Nephron progenitor cell (in vitro differentiated cells): ENCODE measurements around the gene SQOR.
A peak's percentile ranks its signal among the peaks of the same experiment; 100 is the strongest.
"Not testable (repeated sequence)": the region's sequence is repeated elsewhere in the genome, so short reads cannot be mapped to it uniquely, and the experiment has no call there.

Experiments
- DNase-seq: peaks from one replicate; pipeline ENCODE4 v3.0.0; 2021
- H3K27ac Mint-ChIP-seq: 2 replicates; pipeline ENCODE4 v1.8.0; 2021; ENCODE audit warnings: mild to moderate bottlenecking, moderate library complexity, mixed read lengths
- H3K27me3 Mint-ChIP-seq: 2 replicates; pipeline ENCODE4 v1.8.0; 2021; ENCODE audit warnings: mild to moderate bottlenecking, low read depth, mixed read lengths; ENCODE audit not compliant: poor library complexity
- H3K36me3 Mint-ChIP-seq: 2 replicates; pipeline ENCODE4 v1.8.0; 2021; ENCODE audit warnings: low read depth, mixed read lengths
- H3K4me1 Mint-ChIP-seq: 2 replicates; pipeline ENCODE4 v1.8.0; 2021; ENCODE audit warnings: mixed read lengths
- H3K4me3 Mint-ChIP-seq: 2 replicates; pipeline ENCODE4 v1.8.0; 2021; ENCODE audit warnings: mild to moderate bottlenecking, moderate library complexity, mixed read lengths
- H3K9me3 Mint-ChIP-seq: 2 replicates; pipeline ENCODE4 v1.8.0; 2021; ENCODE audit warnings: mild to moderate bottlenecking, moderate library complexity, mixed read lengths
- TF ChIP-seq, protein P1 (sequence below): fragments of 200-600 bp; sonication (generic); IDR thresholded peaks from 2 replicates; pipeline ENCODE4 v1.5.0; 2021; ENCODE audit warnings: antibody characterized with exemption

SQOR gene

DNA sequence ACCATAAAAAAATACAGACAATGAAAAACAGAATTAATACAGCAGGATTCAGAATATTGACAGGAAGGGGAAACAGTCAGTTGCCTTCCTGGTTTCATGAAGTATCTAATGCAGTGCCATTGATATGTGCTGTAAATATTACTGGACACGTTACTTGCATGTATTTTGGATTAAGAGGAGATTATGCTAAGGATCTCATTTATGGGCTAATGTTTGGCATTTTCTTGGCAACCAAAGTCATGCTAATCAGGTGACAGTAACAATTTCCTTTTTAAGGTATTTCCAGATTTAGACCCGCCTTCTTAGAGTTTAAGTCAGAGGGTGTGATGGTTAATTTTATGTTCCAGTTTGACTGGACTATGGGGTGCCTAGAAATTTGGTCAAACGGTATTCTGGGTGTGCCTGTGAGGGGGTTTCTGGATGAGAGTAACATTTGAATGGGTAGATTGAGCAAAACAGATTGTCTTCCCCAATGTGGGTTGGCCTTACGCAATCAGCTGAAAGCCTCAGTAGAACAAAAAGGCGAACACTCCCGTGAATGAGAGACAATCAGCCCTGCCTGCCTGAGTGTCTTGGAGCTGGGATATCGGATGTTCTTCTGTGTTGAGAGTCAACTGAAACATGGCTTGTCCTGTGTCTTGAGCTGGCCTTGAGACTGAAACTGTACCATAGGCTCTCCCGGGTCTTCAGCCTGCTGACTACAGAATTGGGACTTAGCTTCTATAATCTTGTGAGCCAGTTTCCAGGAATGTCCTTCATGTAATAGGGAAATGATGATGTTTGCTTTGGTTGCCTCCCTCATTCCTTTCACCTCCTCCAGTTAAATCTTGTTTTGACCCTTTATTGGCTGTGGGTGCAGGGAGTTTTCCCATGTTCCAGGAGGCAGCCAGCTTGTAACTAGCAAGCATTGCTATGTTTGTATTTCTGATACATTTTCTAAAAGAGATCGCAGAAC, 10.5 kb downstream of the SQOR start:
- no peak for DNase-seq
- no peaks in the 10 kb centered on the region for H3K36me3 Mint-ChIP-seq
- peak overlapping the region; percentile 24 for H3K27ac Mint-ChIP-seq
- peaks cover 3% of the 10 kb centered on the region for H3K27me3 Mint-ChIP-seq
- H3K4me1 Mint-ChIP-seq = peaks cover 16% of the 10 kb centered on the region
- no peak overlapping the region for H3K4me3 Mint-ChIP-seq
- TF ChIP-seq, protein P1, sequence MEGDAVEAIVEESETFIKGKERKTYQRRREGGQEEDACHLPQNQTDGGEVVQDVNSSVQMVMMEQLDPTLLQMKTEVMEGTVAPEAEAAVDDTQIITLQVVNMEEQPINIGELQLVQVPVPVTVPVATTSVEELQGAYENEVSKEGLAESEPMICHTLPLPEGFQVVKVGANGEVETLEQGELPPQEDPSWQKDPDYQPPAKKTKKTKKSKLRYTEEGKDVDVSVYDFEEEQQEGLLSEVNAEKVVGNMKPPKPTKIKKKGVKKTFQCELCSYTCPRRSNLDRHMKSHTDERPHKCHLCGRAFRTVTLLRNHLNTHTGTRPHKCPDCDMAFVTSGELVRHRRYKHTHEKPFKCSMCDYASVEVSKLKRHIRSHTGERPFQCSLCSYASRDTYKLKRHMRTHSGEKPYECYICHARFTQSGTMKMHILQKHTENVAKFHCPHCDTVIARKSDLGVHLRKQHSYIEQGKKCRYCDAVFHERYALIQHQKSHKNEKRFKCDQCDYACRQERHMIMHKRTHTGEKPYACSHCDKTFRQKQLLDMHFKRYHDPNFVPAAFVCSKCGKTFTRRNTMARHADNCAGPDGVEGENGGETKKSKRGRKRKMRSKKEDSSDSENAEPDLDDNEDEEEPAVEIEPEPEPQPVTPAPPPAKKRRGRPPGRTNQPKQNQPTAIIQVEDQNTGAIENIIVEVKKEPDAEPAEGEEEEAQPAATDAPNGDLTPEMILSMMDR = no peak
- peaks cover 2% of the 10 kb centered on the region for H3K9me3 Mint-ChIP-seq

DNA sequence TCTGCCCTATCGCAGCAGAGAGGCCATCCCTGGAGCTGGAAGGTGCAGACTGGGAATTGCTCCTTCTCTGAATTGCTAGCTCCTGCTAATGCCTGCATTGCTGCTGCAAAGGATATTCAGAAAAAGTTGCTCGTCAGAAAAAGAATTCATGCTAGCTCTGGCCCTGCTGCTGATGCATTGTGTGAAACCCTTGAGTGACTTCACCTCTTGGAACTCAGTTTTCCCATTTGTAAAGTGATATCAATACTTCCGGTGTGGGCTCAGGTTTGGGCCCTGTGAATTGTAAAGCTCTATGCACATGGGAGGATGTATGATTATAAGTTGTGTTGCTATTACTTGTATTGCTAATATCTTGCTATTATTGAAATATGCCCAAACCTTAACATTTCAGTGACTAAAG, 11.4 kb downstream of the SQOR start:
- Mint-ChIP-seq H3K4me3 (no peak overlapping the region), H3K27ac (no peak overlapping the region)
- TF ChIP-seq, protein P1 = no peak

DNA sequence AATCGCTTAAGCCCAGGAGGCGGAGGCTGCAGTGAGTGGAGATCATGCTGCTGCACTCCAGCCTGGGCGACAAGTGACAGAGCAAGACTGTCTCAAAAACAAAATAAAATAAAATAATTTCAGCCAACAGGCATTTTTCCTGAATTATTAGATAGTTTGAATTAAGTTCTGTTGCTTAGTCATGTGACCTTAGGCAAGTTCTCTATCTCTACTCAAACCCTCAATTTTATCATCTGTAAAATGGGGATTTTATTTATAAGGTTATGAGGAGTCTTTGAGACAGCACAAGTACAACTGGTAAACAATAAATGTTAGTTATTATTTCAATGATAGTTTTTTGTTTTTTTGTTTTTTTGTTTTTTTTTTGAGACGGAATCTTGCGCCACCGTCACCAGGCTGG, 13.0 kb downstream of the SQOR start:
- Mint-ChIP-seq H3K4me3 (no peak overlapping the region), H3K4me1 (peaks cover 16% of the 10 kb centered on the region), H3K27ac (no peak overlapping the region), H3K9me3 (peaks cover 4% of the 10 kb centered on the region), H3K36me3 (no peaks in the 10 kb centered on the region), H3K27me3 (no peaks in the 10 kb centered on the region)
- no peak for DNase-seq
- TF ChIP-seq, protein P1 = no peak

More for the DNA sequence above, 11.4 kb downstream of the SQOR start:
- Mint-ChIP-seq H3K36me3 (no peaks in the 10 kb centered on the region), H3K27me3 (no peaks in the 10 kb centered on the region), H3K9me3 (peaks cover 4% of the 10 kb centered on the region), H3K4me1 (peaks cover 16% of the 10 kb centered on the region)
- no peak for DNase-seq

GRCh38 chr15:45648521-45649200, 13.8 kb downstream of the SQOR start:
- DNase-seq = no peak
- Mint-ChIP-seq H3K27ac (no peak overlapping the region), H3K4me1 (peaks cover 16% of the 10 kb centered on the region), H3K36me3 (no peaks in the 10 kb centered on the region), H3K27me3 (peaks cover 2% of the 10 kb centered on the region), H3K4me3 (no peak overlapping the region), H3K9me3 (peaks cover 4% of the 10 kb centered on the region)
- TF ChIP-seq, protein P1 = no peak

DNA sequence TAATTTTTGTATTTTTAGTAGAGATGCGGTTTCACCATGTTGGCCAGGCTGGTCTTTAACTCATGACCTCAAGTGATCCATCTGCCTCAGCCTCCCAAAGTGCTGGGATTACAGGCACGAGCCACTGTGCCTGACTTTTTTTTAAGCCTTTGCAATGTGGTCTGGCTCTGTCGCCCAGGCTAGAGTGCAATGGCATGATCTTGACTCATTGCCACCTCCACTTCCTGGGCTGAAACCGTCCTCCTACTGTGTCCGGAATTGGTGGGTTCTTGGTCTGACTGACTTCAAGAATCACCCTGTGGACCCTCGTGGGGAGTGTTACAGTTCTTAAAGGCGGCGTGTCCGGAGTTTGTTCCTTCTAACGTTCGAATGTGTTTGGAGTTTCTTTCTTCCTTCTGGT, 15.2 kb downstream of the SQOR start:
- H3K36me3 Mint-ChIP-seq, H3K9me3 Mint-ChIP-seq, H3K27me3 Mint-ChIP-seq, H3K27ac Mint-ChIP-seq, DNase-seq, H3K4me3 Mint-ChIP-seq: not testable (repeated sequence)
- H3K4me1 Mint-ChIP-seq = peaks cover 15% of the 10 kb centered on the region

GRCh38 chr15:45650889-45651525, 16.2 kb downstream of the SQOR start:
- H3K4me3 Mint-ChIP-seq = no peak overlapping the region
- TF ChIP-seq, protein P1 = no peak
- DNase-seq = no peak
- peaks cover 8% of the 10 kb centered on the region for H3K4me1 Mint-ChIP-seq
- H3K9me3 Mint-ChIP-seq = peaks cover 4% of the 10 kb centered on the region
- H3K27me3 Mint-ChIP-seq = peaks cover 7% of the 10 kb centered on the region
- no peaks in the 10 kb centered on the region for H3K36me3 Mint-ChIP-seq
- no peak overlapping the region for H3K27ac Mint-ChIP-seq
